ENCODE data around the gene IMPG1.

DNA sequence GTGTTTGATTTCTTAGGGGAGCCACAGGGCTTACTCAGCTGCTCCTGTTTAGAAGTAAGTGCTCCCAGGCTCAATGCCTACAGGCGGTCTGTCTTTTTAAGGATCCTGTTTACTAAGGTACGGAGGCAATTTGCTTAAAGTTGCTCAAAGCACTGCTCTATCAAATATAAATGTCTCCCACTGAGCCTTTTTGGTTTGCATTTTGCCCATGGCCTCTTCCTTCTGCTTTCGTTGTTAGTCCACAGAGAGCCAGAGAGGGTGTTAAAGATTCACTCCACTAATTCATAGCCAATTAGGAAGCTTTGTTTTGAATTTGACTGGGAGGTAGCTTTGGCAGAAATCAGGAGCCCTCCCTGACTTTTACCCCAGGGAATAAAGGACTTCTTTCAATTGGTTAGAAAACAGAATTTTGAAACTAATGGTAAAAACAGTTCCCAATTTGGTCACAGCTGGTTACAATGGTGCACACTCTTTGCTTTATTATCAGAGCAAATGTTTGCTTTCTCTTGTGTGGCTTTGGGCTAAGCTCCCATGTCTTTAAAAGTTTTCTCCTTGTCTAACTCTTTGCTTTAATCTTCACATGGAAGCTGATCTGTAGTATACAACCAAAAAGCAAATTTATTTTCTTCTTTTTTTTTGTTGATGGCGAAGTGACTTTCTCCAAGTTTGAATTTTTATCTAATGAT lies 126.2 kb downstream of the IMPG1 start:
- TF ChIP-seq, protein P1, sequence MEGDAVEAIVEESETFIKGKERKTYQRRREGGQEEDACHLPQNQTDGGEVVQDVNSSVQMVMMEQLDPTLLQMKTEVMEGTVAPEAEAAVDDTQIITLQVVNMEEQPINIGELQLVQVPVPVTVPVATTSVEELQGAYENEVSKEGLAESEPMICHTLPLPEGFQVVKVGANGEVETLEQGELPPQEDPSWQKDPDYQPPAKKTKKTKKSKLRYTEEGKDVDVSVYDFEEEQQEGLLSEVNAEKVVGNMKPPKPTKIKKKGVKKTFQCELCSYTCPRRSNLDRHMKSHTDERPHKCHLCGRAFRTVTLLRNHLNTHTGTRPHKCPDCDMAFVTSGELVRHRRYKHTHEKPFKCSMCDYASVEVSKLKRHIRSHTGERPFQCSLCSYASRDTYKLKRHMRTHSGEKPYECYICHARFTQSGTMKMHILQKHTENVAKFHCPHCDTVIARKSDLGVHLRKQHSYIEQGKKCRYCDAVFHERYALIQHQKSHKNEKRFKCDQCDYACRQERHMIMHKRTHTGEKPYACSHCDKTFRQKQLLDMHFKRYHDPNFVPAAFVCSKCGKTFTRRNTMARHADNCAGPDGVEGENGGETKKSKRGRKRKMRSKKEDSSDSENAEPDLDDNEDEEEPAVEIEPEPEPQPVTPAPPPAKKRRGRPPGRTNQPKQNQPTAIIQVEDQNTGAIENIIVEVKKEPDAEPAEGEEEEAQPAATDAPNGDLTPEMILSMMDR (IDR thresholded peaks at IDR 0.05) = no peak
- no peak for TF ChIP-seq POLR2AphosphoS5 (IDR thresholded peaks at IDR 0.05)
